HG02678 (cell line): ENCODE results near the gene TMEM37.
A peak's percentile ranks its signal among the peaks of the same experiment; 100 is the strongest.
"Not testable (repeated sequence)": the region's sequence is repeated elsewhere in the genome, so short reads cannot be mapped to it uniquely, and the experiment has no call there.

Experiments used
- ATAC-seq: cut with Tn5 transposase; IDR thresholded peaks from one replicate; pipeline ENCODE4 v1.9.1; 2021; ENCODE audit warnings: mild to moderate bottlenecking, moderate library complexity; ENCODE audit not compliant: unreplicated experiment

Gene TMEM37

DNA sequence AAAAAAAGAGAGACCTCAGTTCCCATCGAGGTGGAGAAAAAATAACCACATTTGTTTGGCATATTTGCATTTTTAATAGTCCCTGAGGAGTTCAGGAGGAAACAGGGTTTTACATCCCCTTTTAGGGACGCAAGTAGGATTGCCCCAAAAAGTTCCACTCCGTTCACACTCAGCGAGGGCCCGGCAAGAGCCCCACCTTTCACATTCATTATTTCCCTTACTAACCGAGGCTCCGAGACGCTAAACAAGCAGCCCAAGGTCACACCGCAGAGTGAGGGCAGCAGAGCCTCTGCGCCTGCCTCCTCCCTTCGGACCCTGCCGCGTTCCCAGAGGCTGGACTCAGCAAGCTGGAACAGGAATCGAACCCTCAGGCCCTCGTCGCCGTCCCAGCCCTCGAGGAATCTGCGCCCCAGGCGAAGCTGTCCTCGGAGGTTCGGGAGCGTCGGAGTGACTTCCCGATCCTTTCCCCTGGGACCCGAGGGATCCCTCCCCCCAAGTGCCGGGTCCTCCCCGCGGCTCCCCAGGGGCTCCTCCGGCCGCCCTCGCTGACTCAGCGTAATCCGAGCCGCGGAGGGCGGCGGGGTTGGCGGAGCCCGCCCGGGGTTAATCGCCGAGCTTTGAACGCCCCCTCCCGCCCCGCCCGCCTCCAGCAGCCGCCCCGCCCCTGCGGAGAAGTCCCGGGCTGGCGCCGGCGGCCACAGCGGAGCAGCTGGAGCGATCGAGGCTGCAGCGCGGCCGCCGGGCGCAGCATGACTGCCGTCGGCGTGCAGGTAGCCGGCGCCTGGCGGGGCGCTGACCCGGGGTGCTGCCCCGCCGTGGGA lies at the start of gene TMEM37:
Gene TMEM37, plus strand, starts transcription at position 700 of the 821 bp plus-strand sequence. Its CDS starts 50 bp downstream, at position 750.
- ATAC-seq = peak; percentile 70

DNA sequence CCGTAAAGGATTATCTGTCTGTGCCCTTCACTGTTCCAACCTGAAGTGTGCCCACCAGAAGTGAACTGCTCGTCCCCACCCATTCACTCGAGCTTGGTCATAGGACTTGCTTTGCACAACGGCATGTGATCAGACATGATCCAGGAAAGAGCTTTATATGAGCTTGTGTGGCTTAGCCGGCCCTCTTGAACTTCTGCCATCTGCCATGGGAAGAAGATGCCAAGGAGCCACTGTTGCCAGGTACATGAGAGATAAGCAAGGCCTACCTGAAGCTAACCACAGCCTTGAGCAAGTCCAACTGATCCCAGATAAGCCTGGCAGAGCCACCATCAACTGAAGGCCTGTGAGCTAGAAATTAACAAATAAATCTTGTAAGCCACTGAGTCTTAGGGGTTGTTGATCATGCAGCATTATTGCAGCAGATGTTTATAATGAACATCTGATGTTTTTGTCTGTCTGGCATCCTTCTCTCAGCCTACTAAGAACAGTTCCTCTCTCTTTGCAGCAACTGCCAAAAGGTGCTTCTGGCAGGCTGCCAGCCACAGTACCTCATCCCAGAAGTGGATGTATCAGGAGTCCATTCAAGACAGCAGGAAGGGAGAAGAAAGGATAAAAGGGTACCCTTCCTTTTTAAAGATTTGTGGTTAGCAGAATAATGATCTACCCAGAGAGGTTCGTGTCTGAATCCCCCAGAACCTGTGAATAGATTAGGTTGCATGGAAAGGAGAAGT lies 48.1 kb upstream of the TMEM37 start:
- ATAC-seq = no peak

- no peak for ATAC-seq
Measured at GRCh38 chr2:119384971-119385370, 46.7 kb upstream of the TMEM37 start.

DNA sequence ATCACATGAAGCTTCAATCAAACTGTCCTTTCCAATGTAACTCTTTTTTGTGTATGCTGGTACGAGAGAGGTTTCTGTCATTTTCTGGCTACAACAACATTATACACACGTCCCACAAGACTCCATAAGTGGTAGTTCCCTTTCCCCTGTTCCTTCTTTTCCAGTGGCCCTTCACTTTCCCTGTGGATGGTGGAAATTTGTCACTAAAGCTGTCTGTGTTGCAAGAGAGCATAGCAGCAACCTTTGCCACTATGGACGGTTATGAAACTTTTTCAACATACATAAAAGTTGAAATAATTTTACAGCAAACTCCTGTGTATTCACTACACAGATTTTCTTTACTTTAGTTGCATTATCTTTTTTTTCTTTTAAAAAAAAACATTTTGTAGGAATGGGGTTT lies 46.2 kb upstream of the TMEM37 start:
- no peak for ATAC-seq

- ATAC-seq = peak; percentile 79
Measured at GRCh38 chr2:119387381-119388129, 44.1 kb upstream of the TMEM37 start.

DNA sequence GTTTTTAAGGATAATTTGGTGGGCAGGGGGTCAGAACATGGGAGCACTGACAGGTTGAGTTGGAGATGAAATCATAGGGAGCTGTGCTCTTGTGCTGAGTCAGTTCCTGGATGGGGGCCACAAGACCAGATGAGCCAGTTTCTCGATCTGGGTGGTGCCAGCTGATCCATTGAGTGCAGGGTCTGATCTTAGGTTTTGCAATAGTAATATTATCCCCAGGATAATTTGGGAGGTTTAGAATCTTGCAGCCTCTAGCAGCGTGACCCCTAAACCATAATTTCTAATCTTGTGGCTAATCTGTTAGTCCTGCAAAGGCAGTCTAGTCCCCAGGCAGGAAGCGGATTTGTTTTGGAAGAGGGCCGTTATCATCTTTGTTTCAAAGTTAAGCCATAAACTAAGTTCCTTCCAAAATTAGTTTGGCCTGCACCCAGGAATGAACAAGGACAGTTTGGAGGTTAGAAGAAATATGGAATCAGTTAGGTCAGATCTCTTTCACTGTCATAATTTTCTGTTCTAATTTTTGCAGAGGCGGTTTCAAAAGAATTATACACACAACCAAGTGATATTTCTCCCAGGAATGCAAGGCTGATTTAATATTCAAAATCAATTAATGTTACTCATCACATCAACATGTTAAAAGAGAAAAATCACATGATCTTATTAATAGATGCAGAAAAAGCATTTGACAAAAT lies 41.9 kb upstream of the TMEM37 start:
- ATAC-seq = no peak

- ATAC-seq = no peak
Measured at GRCh38 chr2:119393971-119394748, 37.5 kb upstream of the TMEM37 start.

- ATAC-seq = no peak
Measured at GRCh38 chr2:119397196-119397595, 34.5 kb upstream of the TMEM37 start.

DNA sequence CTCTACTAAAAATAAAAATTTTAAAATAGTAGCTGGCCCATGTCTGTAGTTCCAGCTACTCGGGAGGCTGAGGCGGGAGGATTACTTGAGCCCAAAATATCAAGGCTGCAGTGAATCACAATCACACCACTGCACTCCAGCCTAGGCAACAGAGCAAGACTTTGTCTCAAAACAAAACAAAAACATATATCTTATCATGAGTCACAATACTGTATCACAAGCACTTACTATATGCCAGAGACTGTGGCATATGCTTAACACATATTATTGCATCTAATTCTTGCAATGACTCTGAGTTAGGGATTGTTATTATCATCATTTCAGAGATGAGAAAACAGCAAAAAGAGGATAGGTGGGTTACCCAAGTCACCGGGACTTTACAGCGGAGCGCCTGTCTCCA lies 29.5 kb upstream of the TMEM37 start:
- ATAC-seq = no peak

- no peak for ATAC-seq
Measured at GRCh38 chr2:119402645-119403560, 28.8 kb upstream of the TMEM37 start.

- ATAC-seq = not testable (repeated sequence)
Measured at GRCh38 chr2:119403618-119404017, 28.0 kb upstream of the TMEM37 start.

DNA sequence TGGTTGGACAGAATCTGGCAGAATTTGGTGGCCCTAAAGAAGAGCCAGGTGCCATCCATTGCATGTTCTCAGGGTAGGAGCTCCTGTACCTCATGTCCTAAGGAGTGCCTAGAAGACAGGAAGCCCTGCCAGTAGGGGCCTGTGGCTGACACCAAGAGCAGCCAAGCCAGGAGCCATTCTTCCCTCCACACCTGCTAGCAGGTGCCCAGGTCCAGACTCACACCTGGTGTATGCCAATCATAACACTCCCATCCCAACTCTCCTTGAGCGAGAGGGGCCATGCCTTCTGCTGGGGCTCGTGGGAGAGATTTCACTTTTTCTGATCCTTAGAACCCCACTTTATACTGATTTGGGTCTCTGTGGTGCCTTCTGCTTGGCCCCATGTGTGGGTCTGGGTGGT lies 26.5 kb upstream of the TMEM37 start:
- ATAC-seq = no peak

GRCh38 chr2:119407430-119408220 lies 24.0 kb upstream of the TMEM37 start:
- ATAC-seq = no peak

DNA sequence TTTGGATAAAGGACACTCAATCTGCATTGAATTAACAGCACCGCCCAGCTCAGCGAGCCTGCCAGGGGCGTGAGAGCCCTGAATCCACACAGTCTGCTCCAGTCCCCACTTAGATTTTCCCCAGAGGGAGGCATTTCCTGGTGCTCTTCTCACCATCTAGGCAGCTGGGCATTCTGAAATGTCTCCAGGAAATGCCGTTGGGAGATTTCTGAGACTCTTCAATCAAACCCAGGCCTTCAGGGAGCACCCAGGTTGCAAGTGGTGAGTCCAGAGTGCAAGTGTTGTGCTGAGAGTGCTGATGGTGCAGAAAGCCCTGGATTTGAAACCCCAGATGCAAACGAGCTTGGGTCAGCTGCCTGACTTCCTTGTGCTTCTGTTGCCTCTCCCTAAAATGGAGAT lies 23.4 kb upstream of the TMEM37 start:
- no peak for ATAC-seq

DNA sequence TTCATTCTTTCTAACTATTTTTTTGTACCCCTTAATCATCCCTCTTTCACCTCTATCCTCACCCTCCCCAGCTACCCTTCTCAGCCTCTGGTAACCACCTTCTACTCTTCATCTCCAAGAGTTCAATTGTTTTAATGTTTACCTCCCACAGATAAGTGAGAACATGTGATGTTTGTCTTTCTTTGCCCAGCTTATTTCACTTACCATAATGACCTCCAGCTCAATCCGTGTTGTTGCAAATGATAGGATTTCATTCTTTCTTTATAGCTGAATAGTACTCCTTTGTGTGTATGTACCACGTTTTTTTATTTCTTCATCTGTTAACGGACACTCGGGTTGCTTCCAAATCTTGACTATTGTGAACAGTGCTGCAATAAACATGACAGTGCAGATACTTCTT lies 22.1 kb upstream of the TMEM37 start:
- no peak for ATAC-seq

DNA sequence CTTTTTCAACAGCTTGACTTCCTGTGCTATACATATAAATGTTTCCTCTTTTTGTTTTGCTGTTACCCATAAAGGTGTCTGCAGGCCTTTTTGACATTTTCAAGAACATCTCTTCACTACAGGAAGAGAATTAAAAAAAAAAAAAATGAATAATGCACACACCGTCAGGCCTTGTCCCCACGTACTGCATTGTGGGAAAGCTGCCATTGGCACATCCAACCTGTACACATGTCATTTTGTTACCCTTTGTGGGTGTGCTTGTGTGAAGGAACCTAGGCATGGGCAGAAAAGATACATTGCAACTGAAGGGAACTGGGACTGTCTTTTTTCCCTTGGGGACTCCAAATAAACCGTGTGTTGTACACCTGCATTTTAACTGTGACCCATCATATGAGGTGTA lies 16.8 kb upstream of the TMEM37 start:
- no peak for ATAC-seq

DNA sequence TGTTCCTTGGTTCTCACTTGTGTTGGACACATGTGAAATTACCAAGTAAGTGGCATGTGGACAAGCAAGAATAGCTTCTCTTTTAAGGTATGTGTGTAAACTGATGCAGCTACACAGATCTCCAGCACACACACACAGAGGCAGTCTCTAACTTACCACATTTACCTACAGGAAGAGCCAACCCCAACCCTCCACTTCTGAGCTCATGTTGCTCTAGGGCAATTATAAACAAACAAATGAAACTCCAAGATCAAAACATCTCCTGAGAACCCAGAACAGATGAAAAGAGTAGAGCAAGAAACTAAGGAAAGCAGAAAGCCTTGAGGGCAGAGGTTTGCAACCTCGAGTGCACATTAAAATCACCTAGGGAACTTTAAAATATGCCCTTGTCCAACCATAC lies 16.0 kb upstream of the TMEM37 start:
- no peak for ATAC-seq

- ATAC-seq = no peak
Measured at GRCh38 chr2:119416299-119416923, 15.2 kb upstream of the TMEM37 start.
